Measurements from ENCODE around the gene IFRD2. TPM values are rescaled to one million over a fixed set of nuclear protein-coding genes. Genes with fewer than 3 reads are reported as not detected.

The IFRD2 gene
- total and polyA plus RNA-seq, 2 of the 13 experiments (the other 11 are each of a cell fraction or from before 2014, with no cell fraction given), result 32.8 to 96.1 TPM

GRCh38 chr3:50245831-50246516 lies 46.3 kb downstream of the IFRD2 start (continued):
- no peak for TF ChIP-seq SKIL (CRISPR knock-in tag; IDR thresholded peaks at IDR 0.05; ENCODE audit: borderline replicate concordance)
- 0 out of 2 replicates have a peak, but pooled peaks have one; percentile 27 for TF ChIP-seq SPEN (CRISPR knock-in tag; IDR thresholded peaks at IDR 0.05; ENCODE audit: low read depth)
- TF ChIP-seq GPBP1L1 (CRISPR knock-in tag; IDR thresholded peaks at IDR 0.05), result no peak
- TF ChIP-seq RXRB (CRISPR knock-in tag; IDR thresholded peaks at IDR 0.05; ENCODE audit: borderline replicate concordance), result peak; percentile 61; the same call in 1 of the 2 replicates
- TF ChIP-seq HBP1 (CRISPR knock-in tag; IDR thresholded peaks at IDR 0.05; ENCODE audit: low read depth), result no peak
- no peak for TF ChIP-seq RELA (CRISPR knock-in tag; IDR thresholded peaks at IDR 0.05)
- TF ChIP-seq HES4 (CRISPR knock-in tag; IDR thresholded peaks at IDR 0.05; ENCODE audit: borderline replicate concordance), result no peak
- no peak for TF ChIP-seq ZNF3 (CRISPR knock-in tag; IDR thresholded peaks at IDR 0.05)
- TF ChIP-seq DRAP1 (CRISPR knock-in tag; IDR thresholded peaks at IDR 0.05), result peak; percentile 51; the same call in 1 of the 2 replicates
- no peak for TF ChIP-seq SIX1 (CRISPR knock-in tag; IDR thresholded peaks at IDR 0.05; ENCODE audit: borderline replicate concordance)
- no peak for TF ChIP-seq KAT7 (CRISPR knock-in tag; IDR thresholded peaks at IDR 0.05; ENCODE audit: borderline replicate concordance)
- TF ChIP-seq SP2 (CRISPR knock-in tag; IDR thresholded peaks at IDR 0.05), result no peak
- TF ChIP-seq ZNF550 (CRISPR knock-in tag; IDR thresholded peaks at IDR 0.05; ENCODE audit: borderline replicate concordance), result no peak
- TF ChIP-seq ZNF484 (CRISPR knock-in tag; IDR thresholded peaks at IDR 0.05; ENCODE audit: borderline replicate concordance, low read depth), result no peak
- TF ChIP-seq SNAPC2 (CRISPR knock-in tag; IDR thresholded peaks at IDR 0.05), result no peak
- no peak for TF ChIP-seq HMGXB3 (CRISPR knock-in tag; IDR thresholded peaks at IDR 0.05; ENCODE audit: borderline replicate concordance)
- TF ChIP-seq ZNF414 (CRISPR knock-in tag; IDR thresholded peaks at IDR 0.05), result no peak
- TF ChIP-seq ZNF543 (CRISPR knock-in tag; IDR thresholded peaks at IDR 0.05), result no peak
- TF ChIP-seq HNRNPLL (IDR thresholded peaks at IDR 0.05; ENCODE audit: low read depth, low read length, poor library complexity, severe bottlenecking), result peak; percentile 48

All from HepG2 (cell line).